Islet precursor cell (in vitro differentiated cells): ENCODE measurements around the gene CHIC1.
"Not testable (repeated sequence)": the region's sequence is repeated elsewhere in the genome, so short reads cannot be mapped to it uniquely, and the experiment has no call there.

Source experiments
- DNase-seq: peaks from one replicate; pipeline ENCODE4 v3.0.0-alpha.2; 2018

Gene CHIC1

DNA sequence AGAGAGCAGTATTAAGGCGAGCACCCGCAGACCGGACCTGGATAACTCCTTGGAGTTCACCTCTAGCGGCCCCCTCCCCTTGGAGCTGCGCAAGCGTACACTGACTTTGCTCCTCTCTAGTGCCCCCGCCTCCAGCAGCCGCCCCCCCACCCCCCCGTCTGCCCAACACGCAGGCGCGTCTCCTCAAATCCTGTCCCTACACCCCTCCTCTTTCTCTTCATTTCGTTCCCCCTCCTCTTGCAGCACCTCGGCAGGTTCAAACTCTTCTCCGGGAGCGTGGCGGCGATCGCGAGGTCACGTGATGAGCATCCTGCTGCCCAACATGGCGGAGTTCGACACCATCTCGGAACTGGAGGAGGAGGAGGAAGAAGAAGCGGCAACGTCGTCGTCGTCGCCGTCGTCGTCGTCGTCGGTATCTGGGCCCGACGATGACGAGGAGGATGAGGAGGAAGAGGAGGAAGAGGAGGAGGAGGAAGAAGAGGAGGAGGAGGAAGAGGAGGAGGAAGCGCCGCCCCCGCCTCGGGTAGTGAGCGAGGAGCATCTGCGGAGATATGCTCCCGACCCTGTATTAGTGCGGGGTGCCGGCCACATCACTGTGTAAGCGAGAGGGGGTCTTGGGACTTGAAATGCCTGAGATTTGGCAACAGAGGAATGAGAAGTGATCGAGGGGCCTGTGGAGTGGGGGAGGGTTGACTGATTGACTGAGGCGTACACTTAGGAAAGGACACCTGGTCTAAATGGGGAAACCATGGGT is at the start of gene CHIC1:
Gene CHIC1, plus strand, starts transcription at position 214 of the 754 bp plus-strand sequence. Its CDS starts 88 bp downstream, at position 302.
- DNase-seq: peak; percentile 88

DNA sequence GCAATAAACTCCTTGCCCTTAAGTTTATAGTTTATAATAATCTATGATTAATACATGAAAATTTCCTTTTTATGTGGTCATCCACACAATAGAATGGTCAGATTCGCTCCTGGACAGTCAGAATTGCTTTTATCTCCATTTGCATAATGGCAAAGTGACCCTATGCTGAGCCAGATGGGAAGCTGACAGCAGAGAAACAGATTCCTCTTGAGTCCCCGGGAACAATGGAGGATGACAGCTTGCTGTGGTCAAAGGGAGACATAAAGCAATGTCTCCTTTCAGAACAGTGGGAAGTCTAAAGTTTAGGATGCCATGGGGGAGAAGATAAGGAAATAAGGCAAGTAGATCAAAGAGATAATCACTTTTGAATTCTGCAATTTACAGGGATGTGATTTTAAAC is 40.2 kb upstream of the CHIC1 start:
- DNase-seq: not testable (repeated sequence)

DNA sequence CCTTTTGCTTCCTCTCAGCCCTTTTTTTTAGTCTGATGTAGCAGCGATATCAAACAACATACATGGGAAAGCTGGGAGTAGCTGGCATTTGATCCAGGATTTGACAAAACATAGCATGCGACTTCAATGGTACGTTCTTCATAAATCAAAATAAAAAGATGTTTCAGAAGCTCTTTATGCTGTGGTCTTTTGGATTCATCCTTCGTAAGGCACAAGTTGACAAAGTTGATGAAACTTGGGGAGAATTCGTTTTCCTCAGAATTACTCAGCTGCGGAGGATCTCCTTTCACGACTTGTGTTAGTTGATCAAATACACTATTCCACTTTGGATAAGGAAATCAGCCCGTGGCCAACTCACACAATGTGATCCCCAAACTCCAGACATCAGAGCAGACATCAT is 38.1 kb upstream of the CHIC1 start:
- DNase-seq: no peak

DNA sequence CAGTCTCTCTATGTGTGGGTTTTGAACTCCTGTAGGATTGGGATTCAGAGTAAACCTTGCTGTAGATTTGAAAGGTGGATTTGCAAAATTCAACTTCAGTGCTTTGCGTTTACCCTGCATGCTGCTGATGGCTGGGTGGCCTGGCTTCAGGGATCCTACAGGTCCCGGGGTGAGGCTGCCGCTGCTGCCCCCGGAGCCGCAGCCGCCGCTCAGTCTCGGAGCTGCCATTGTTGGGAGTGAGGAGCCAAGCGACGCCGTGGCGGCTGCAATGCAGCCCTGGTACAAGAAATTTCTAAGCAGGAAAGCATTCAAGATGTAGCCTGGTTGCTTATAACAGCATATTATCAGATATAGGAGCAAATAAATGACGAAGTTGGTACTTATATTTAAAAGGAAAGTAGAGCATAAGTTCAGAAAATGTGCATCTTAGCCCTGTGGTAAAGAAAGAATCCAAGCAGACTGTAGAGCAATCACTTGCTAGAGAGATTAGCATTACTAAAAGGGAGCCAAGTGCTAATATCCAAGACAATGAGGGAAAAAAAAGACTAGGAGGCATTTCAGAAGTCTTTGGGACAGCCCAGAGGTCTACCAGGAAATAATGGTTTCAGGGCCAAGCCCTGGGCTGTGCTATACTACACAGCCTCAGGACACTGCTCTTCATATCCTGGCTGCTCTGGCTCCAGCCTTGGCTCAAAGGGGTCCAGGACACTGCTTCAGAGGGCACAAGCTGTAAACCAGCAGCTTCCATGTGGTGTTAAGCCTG is 36.9 kb upstream of the CHIC1 start:
- no peak for DNase-seq

DNA sequence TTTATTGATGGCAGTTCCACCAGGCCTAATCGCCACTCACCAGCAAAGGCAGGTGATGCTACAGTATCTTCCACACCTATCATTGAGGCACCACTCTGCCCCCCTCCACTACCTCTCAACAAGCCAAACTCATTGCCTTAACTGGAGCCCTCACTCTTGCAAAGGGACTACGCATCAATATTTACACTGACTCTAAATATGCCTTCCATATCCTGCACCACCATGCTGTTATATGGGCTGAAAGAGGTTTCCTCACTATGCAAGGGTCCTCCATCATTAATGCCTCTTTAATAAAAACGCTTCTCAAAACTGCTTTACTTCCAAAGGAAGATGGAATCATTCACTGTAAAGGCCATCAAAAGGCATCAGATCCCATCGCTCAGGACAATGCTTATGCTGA is 31.3 kb upstream of the CHIC1 start:
- DNase-seq: not testable (repeated sequence)

DNA sequence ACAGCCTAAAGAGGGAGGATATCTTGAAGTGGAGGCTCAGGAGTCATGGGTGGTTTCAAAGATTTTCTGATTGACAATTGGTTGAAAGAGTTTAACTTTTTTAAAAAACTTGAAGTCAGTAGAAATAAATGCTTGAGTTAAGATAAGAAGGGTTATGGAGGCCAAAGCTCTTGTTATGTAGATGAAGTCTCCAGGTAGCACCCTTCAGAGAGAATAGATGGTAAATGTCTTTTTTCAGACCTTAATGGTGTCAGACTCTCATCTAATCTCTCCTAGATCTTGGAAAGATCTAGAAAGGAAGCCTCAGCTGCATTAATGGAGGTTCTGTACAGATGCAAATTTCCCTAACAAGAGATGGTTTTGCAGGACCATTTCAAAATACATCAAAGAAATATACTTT is 6.8 kb upstream of the CHIC1 start:
- no peak for DNase-seq

DNA sequence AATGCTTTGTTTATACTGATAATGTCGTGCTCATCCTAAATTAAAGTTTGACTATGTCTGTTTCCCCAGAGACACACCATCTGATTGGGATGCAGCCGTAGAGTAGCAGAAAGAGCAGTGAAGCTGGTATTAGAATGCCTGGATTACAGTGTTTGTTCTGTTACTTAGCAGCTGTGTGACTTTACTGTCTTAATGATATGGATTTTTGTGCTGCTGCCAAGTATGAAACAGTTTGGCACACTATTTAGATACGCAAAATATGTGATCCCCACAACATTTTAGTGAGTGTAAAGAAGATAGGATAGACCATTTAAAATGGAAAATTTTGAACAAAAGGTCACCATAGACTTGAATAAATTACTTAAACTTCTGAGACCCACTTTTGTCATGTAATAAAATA is 1.2 kb upstream of the CHIC1 start:
- DNase-seq: no peak

DNA sequence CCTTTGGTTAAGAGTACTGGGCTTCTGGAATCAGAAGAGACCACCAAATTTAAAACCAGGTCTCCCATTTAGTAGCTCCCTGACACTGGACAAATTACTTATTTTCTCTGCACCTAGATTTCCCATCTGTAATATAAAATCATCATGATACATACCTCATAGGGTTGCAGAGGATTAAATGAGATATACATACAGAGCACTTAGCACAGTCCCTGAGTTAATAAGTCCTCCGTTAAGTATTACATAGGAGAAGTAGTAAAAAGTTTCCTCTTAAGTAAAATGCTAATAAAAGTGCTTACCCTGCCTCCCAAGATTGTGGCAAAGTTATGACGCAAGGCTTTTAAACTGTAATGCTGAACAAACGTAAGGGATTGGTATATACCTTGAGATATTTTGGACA is 539 bp upstream of the CHIC1 start:
- DNase-seq: no peak

DNA sequence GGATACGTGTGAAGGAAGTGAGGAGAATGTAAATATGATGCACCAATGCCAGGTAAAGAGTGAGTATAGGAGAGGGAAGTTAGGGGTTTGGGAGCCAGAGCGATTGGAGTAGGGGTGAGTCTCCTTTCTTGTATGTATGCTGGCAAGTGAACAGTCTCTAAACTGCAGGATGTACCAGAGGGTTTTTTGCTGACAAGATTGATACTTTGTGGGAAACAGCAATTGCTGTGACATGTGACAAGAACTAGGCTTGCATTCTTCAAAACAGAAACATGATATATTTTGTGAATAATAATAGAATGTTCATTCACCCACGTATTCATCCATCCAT is 706 bp downstream of the CHIC1 start:
- DNase-seq: no peak

DNA sequence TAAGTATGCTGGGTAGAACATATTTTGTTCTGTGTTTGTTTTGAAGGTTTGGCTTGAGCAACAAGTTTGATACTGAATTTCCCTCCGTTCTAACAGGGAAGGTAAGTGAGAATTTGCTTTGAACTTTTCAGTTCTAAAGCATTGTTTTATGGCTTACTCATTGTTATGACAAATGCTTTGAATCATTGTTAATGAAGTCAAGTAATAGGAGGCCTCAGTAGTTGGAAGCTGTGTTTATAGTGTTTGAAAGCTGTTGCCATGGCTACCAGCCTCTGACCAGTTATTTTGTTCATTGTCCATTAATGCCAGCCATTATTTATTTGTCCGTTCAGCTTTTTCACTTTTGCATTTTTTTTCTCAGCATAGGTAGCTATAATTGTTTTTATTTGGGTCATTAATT is 14.4 kb downstream of the CHIC1 start:
- no peak for DNase-seq

DNA sequence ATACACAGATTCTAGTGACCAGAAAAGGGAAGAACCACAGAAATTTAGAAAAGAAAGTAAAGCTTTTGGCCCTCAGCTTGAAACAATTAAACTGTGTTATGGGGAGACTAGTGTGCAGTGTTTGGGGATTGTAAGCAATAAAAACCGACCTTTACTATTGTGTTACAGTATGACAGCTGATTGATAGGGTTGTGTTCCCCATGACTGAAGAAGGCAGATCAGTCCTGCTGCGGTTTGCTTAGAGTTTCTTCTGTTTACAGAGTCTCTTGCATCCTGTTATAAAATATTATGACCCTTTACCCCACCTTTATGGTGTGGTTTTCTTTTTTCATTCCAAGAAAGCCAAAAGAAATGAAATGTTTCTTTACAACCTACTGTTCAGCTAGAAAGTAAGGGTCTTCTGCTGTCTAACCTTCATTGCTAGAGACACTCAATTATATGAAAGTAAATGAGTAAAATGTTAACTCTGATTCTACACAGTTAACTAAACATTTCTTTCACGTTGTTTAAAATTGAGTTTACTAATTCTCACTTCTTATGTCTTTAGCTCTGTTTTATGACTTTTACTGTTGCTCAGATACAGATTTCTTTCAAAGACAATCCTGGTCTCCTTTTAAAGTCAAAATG is 18.1 kb downstream of the CHIC1 start:
- no peak for DNase-seq

DNA sequence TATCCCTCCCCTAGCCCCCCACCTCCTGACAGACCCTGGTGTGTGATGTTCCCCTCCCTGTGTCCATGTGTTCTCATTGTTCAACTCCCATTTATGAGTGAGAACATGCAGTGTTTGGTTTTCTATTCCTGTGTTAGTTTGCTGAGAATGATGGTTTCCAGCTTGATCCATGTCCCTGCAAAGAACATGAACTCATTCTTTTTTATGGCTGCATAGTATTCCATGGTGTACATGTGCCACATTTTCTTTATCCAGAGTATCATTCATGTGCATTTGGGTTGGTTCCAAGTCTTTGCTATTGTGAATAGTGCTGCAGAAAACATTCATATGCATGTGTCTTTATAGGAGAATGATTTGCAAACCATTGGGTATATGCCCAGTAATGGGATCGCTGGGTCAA is 34.8 kb downstream of the CHIC1 start:
- not testable (repeated sequence) for DNase-seq

DNA sequence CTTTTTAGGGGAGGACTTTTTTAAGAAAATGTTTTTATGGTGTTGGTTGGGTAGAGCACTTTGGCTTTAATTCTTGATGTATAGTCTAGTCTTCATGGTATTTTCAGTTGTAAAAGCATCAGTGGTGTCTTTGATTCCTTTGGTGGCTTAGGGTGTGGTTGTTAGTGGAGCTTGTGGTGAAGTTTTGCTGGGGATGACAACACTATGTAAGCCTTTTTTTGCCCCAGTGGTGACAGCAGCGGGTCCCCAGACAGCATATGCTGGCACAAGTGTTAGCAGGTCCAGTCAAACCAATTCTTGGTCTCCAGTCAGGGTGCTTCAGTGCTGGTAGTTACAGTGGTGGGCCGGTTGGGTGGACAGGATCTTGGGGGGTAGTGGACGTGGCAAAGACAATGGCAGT is 52.0 kb downstream of the CHIC1 start:
- DNase-seq: no peak

DNA sequence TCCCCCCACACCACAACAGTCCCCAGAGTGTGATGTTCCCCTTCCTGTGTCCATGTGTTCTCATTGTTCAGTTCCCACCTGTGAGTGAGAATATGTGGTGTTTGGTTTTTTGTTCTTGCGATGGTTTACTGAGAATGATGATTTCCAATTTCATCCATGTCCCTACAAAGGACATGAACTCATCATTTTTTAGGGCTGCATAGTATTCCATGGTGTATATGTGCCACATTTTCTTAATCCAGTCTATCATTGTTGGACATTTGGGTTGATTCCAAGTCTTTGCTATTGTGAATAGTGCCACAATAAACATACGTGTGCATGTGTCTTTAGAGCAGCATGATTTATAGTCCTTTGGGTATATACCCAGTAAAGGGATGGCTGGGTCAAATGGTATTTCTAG is 78.7 kb downstream of the CHIC1 start:
- not testable (repeated sequence) for DNase-seq

DNA sequence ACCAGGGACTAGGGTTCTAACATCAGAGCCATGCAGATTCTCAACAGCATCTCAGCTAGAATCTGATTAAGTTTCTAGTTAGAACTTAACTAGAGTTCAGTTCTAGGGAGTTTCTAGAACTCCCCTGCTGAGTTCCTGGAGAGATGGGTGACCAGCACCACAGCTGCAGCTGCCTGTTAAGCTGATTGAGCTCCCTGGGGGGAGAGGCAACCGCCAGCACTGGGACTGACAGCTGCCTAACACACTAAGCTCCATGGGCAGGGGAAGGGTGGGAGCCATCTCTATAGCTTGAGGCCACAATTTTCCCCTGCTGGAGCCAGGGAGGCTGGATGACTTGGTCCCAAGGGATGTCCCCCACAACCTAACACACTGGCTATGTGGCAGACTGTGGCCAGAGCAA is 84.2 kb downstream of the CHIC1 start:
- DNase-seq: no peak

DNA sequence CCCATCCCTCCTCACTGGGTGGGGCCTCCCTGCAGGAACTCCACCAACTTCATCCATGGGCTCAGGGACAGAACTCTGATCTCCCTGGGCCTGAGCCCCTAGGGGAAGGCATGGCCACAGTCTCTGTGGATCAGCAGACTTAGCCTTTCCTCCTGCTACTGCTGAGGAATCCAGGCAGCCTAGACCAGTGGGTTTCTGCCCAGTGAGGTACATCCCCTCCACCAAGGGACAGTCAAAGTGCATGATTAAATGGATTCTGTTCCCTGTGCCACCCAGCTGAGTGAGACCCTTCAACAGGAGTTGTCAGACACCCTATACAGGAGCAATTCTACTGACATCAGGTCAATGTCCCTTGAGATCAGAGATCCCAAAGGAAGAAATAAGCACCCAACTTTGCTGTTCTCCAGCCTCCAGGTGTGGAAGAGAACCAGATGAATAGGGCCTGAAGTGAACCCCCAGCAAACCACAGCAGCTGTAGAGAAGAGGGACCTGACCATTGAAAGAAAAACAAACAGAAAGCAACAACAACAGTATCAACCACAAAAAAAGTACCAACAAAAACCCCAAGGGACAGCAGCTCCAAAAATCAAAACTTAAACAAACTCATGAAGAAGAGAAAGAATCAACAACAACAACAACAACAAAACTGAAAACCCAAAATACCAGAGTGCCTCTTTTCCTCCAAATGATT is 84.8 kb downstream of the CHIC1 start:
- no peak for DNase-seq

DNA sequence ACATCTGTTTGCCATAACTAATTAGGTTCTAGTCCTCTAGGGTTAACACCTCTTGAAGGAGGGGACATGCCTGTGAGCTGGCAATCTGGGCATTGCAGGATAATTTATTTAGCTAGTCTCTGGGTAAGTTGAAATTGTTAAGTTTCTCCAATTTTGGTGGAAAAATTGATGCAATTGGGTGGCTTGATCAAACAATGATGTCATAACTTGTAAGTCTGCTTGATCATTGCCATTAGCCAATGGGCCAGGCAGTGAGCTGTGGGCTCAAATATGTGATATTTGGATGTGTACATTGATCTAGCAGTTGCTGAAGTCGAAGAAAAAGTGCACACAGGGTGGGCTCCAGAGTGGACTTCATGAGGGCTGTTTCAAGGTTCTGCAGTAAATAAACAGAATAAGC is 98.3 kb downstream of the CHIC1 start:
- DNase-seq: not testable (repeated sequence)

DNA sequence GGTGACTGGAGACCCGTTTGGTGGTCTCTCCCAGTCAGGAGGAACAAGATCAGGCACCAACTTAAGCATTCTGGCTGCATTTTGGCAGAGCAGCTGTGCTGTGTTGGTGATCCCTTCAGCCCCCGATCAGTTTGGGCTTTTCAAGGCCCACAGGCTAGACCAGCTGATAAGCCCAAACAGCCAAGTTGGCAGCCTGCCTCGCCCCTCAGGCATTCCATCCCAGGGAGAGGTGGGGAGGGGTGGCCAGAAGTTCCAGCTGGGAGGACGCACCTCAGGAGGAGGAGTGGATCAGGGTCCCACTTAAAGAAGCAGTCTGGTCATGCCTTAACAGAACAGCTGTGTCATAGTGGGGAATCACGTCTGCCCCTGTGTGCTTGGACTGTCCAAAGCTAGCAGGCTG is 105.8 kb downstream of the CHIC1 start:
- DNase-seq: no peak

DNA sequence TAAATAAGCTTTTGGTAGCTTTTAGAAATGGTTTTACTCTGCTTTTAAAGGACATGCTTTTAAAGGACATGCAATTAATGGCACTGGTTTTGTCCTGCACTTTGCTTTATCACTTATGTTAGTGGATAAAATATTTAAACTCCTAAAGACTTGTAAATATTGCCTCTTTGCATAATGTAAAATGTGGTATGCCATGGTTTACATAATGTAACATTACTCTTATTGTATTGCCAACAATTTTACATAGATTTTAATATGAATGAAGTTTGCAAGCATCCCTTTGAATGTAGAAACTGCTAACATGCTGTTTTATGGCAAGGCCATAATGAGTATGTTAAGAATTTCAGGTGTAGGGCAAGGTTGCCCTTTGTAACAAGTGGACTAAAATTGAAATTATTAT is 118.4 kb downstream of the CHIC1 start:
- no peak for DNase-seq

DNA sequence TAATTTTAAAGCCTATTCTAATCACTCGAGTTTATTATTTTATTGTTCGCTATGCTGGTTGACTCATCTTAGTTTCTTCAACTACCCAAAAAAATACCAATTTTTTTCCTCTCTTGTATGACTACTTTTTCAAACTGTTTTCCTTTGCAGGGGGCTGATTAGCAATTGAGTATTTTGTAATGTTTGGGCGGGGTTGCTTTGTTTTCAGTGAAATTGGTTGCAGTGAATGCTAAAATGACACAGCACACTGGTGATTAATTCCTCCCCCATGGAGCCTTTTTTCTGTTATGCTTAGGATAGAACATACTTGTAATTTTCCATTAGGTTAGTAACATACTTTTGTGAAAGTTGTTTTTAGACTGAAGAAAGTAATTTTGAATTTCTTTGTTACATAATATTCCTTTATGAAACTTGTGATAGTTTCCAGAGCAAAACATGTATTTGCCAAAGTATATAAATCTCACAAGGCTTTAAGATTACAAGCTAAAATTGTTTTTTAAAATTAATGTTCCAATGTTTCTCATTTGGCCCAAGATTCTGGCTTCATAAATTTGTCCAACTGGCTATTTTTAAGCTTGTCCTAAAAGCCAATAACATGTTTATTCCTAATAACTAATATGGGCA is 120.4 kb downstream of the CHIC1 start:
- DNase-seq: no peak

DNA sequence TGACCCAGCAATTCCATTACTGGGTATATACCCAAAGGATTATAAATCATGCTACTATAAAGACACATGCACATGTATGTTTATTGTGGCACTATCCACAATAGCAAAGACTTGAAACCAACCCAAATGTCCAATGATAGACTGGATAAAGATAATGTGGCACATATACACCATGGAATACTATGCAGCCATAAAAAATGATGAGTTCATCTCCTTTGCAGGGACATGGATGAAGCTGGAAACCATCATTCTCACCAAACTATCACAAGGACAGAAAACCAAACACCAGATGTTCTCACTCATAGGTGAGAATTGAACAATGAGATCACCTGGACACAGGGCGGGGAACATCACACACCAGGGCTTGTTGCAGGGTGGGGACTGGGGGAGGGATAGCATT is 144.0 kb downstream of the CHIC1 start:
- DNase-seq: not testable (repeated sequence)

DNA sequence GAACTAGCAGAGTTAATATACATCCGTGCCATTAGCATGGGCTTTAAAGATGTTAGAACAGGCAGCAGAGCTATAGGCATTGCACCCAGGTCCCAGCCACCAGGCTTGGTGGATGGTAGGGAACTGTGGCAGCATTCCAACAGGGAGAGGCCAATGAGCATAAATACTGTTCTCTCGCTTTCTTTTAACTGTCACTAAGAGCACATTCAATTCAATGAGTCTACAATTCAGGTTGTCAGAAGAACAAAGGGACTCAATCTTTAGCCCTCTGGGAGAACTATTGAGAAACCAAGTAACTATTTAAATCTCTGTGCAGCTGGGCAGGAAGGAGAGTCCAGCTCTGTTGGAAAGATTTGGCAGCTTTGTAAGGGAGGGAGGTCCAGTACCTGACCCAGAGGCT is 165.6 kb downstream of the CHIC1 start:
- no peak for DNase-seq
